Kidney glomerular epithelial cell (primary cell): ENCODE results near the gene PDLIM4.

Source experiments
- DNase-seq: peaks from one replicate; lab custom pipeline; 2025; lab: John Stamatoyannopoulos, UW

The PDLIM4 gene

GRCh38 chr5:132267166-132267739, 9.8 kb downstream of the PDLIM4 start:
- DNase-seq: no peak

DNA sequence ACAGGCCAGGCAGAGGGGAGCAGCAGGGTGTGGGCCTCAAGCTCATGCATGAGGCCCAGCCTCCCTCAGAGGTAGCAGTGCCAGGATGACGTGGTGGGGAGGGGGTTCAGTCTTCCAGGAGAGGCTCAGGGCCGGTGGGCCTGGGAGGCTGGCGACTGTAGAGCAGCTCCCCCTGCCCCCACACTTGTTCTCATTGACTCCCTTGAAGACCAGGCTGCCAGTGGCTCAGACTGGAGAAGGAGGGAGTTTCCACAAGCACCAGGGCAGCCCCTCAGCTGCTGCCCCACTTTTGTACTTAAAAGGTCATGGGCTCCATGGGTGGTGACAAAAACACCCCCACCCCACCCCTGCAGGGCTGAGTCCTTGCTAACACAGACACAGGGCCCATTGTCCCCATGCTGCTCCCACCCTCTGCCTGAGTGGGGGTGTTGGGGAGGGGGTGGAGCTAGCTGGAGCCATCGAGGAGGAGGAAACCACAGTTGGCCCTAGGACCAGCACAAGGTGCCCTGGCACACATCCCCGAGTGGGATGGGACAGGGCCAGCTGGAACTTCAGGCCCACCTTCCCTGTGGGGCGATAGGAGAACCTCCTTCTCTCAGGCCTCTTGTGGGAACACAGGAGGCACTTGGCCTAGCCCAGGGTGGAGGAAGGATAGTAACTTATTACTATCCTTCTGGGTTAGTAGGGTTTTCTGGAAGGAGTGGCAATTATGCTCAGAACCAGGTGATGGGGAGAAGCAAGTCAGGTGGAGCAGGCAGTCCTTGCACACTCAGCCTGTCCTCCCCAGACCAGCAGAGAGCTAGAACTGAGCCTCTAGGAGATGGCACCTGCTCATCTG, 10.7 kb downstream of the PDLIM4 start:
- DNase-seq: no peak

DNA sequence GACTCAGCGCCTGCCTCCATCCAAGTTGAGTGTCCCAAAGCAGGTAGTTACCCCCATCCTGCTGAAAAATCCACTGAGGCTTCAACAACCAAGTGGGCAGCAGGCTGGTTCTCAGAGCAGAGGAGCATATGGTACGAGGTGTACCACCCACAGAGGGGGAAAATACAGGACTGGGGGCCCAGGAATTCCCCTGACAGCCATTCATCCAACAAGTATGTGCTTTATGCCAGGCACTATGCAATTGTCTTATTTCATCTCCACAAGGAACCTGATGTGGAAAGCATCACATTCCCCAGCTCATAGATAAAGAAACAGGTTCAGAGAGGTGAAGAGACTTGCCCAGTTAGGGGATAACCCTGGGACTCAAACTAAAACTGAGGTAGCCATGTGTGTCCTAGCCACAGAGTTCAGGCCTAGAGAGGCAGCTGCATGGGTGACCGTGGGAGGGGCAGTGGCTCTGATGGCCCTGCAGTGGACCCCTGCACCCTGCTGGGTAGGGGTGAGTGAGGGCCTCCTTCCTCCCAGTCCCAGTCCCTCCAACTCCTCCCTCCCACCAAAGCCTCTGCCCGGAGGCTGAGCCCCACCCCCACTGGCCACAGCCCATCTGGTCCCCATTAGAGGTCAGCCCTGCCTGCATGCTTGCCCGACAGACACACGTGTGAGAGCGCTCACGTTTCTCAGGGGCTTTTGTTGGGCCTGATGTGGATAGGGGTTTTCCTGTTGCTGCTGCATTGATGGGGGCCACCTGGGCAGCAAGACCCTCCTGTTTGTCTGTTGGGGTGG, 11.5 kb downstream of the PDLIM4 start:
- peak; percentile 64 for DNase-seq

DNA sequence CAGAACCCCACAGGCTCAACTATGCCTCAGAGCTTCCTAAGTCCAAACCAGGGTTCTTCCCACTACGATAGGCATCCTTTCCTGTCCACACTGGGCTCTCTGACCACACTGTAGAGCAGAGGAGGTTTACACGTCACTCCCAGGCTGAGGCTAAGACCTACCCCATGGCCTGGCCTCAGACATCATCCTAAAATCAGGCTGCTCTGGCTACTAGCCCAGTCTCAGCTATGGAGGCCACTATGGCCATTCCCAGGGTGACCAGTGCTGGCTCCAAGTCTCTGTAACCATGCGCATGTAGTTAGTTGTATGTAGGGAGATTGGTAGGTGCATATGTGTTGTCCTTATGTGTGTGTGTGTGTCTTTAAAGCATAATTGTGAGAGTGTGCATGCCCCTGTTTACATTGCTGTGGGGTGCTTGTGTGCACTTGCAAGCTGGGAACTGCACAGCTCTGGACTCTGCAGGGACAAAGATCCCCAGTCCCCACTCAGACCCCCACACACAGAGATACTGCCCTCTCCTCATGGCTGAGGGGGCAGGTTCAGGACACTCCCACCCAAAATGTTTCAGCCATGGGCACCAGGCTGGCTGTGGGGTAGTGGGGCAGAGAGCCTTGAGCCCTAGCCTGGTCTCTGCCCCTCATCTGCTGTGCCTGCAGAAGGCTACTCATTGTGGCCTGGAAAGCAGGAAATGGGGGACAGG, 12.3 kb downstream of the PDLIM4 start:
- DNase-seq: no peak

DNA sequence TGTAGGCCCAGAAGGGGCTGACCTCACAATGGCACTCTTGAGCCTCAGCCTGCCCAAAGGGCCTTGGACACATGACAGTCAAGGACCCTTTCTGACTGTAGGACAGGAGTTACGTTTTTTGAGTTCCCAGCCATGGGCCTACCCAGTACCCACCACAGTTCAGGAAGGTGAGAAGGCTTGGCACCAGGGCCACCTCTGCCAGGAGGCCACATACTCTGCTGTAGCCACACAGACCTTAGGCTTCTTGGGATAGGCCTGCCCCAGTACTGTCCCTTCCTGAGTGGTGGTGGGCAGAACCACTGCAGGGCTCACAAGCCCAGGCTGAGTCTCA, 12.8 kb downstream of the PDLIM4 start:
- no peak for DNase-seq

DNA sequence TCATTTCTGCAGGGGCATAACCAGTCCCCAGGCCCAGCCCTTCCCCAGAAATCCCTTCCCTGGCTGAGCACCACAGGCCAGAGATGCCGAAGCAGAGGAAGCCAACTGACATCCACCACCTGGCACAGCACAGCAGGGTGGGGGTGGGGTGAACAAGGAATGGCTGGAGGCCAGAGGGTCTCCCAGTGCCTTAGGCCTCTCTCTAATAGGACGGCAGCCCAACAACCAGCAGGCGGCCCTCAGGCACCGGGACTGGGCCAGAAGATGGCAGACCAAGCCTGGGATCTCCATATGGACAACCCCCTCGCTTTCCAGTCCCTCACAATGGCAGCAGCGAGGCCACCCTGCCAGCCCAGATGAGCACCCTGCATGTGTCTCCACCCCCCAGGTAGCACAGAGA, 13.2 kb downstream of the PDLIM4 start:
- DNase-seq: no peak

DNA sequence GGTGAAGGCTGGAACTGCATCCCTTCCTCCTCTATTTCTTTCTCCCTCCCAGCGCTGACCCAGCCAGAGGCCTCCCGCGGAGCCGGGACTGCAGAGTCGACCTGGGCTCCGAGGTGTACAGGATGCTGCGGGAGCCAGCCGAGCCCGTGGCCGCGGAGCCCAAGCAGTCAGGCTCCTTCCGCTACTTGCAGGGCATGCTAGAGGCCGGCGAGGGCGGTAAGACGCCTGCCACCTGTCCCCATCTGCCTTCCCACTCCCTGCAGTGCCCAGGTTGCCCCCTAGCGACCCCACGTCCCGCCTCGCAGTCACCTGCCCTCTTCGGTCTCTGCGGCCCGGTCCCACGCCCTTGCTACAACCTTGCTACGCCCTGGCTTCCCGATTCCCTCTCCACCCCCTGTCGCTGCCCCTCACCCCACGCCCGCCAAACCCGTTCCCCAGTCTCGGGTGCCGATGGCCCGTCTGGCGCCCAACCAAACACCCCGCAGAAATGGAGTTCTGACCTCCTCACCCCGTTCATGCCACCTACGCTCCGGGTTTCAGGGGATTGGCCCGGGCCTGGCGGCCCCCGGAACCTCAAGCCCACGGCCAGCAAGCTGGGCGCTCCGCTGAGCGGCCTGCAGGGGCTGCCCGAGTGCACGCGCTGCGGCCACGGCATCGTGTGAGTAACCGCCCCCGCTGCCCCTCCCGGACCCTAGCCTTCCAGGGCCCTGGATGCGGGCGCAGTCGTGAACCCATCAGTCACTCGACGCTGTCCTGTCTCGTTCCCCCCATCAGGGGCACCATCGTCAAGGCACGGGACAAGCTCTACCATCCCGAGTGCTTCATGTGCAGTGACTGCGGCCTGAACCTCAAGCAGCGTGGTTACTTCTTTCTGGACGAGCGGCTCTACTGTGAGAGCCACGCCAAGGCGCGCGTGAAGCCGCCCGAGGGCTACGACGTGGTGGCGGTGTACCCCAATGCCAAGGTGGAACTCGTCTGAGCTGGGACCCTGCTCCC, 14.1 kb downstream of the PDLIM4 start:
- DNase-seq: no peak

DNA sequence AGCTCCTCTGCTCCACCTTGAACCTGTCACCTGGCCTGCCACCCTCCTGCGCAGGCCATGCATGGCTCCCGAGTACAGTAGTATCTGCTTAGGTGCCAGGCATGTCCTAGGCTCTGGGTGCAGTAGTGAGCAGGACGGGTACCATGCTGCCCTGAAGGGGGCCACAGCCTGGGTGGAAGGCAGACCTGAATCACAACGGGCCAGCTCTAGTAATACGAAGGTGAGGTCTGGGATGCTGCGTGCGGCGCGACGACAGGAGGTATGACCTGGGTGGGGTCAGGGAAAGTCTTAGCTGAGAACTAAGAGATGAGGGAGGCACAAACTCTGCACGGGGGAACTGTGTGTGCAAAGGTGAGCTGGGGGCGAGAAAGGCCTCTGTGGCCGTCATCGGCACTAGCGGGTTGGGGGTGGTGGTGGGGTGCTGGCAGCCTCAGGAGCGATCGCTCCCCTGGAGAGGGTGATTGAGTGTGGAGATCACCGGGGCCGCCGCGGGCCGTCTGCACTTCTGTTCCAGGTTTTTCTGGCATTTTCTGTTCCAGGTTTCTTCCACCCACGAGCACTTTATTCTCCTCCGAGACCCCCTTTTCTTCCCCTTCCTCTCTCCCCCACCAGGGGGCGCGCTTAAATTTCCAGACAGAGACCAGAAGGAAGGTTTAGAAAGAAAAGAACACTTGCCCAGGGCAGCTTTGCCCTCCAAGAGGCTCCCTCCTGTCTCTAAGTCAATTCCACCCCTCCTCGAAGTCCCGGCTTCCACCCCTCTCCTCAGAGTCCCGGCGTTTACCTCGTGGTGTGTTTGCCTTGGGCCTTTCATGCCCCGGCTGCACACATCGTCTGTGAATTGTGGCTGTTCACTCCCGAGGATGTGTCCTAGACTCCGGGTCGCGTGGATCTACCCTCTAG, 15.1 kb downstream of the PDLIM4 start:
- peak; percentile 44 for DNase-seq

DNA sequence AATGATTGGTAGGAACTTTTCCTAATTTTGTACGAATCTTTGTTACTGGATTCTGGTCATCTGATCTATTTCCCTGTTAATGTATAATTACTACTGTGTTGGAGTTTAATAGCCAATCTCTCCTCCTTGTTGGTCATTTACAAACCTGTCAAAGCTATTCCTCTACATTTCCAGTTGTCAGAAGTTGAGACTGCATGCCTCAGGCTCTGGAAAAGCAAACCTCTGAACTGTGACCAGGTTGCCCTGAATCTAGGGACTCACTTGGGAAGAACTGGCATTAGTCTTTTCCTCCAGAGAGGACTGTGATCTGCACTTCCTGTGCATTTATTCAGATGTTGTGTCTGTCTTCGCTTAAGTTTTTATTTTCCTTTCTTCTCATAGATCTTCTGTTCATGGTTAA, 16.1 kb downstream of the PDLIM4 start:
- peak; percentile 36 for DNase-seq

GRCh38 chr5:132274050-132274792, 16.7 kb downstream of the PDLIM4 start:
- no peak for DNase-seq

DNA sequence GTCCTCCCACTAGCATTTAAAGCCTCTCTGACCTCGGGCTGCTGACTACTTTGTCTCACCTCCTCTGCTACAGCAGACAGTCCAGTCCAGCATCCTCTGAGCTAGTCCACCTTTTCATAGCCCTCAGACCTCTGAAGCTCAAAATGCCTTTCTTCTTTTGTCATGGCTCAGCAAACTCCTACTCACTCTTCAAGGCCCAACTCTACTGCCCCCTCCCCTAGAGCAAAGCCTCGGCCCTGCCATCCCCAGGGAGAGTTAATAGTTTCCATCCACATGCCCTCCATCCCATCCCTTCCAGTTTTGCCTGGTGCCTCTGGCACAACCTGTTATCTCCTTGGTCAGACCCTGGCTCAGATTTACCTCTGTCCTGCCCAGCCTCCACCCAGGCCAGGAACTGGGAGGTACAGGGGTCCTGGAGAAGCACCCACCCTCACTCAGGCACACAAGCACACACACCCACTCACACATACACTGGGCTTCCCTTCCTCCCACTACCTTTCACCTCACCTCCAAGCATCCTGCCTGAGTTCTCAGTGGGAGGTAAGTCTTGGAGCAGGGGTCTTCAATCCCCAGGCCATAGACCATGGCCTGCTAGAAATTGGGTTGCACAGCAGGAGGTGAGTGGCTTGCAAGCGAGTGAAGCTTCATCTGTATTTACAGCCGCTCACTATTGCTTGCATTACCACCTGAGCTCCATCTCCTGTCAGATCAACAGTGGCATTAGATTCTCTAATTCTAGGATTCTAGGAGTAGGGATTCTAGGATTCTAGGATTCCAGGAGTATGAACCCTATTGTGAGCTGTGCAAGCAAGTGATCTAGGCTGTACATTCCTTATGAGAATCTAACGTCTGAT, 18.1 kb downstream of the PDLIM4 start:
- no peak for DNase-seq

- no peak for DNase-seq
Measured at GRCh38 chr5:132277256-132277655, 19.8 kb downstream of the PDLIM4 start.

DNA sequence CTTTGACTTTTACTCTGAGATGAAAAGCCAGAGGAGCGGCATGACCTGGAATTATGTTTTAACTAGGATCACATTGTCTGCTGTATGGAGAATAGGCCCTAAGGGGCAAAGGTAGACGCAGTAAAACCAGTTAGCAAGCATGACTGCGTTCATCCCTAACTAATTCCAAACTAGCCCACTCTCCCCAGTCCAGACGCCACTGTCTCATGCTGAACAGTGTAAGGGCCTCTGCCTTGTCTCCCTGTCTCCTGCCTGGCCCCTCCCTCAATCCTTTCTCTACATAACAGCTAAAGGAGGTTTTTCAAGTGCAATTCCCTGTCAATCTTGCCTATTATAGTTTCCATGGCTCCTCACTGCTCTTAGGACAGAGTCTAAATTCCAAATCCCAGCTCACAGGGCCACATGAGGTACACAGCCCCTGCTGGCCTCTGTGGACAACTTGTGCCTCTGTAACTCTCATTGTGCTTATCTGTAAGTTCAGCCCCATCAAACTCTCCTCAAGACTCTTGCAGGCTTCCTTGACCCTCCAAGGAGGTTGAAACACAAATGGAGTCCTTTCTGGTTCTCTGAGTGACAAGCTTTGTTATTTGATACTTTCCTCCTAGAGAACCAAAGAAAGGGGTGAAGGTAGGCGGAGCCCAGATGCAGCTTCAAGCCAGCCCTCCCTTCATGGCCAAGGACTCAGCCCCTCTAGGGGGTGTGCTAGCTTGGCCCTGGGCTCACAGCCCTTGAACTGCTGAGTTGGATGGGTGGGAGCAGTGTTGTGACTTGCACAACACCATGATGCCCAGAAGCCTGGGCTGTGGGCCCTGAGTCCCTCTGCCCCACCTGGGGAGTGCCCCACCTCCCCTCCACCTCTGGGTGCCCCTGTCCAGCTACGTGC, 20.7 kb downstream of the PDLIM4 start:
- DNase-seq: no peak

GRCh38 chr5:132279801-132280200, 22.3 kb downstream of the PDLIM4 start:
- no peak for DNase-seq

GRCh38 chr5:132280371-132281240, 23.1 kb downstream of the PDLIM4 start:
- no peak for DNase-seq

DNA sequence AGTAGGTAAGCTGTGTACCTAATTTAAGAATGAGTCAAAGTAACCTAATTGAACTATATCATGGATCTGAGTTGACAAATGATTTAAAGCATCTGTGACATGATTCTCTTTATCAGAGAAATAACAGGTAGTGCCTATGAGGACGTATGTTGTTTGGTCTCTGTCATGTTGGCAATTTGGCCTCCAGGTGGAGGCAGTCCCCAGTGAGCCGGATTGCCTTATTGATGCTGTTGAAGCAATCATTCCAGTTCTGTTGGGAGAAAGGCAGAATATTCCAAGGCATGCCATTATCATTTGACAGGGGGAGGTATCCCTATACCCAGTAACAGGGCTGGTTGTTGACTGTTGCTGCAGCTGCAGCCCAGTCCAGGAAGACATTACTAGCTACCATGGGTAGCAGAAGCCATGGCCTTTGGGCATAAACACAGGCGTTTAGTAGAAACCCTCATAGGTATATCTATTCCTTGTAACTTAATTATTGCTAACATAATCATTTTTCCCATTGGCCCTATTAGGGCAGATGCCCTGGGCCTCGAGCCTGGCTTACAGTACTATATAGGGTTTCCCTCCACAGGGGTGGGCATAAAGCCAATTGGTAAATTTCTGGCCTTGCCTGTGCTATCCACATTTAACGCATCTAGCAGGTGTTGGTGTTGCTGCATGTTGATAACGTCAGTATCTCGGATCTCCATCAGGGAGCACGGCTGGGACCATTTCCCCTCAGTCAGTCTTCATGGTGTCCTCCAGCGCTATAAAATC, 24.5 kb downstream of the PDLIM4 start:
- DNase-seq: no peak
